Neural cell (in vitro differentiated cells): ENCODE measurements around the gene TMEM232. TPM values are rescaled to one million over a fixed set of nuclear protein-coding genes. Genes with fewer than 3 reads are reported as not detected.

ENCODE experiments used
- H2AFZ ChIP-seq: fragments of 200-600, 300-800 bp; sonication (generic), shearing (Covaris generic); 2 replicates; pipeline ENCODE4 v1.6.0; 2014; ENCODE audit warnings: low read depth, mild to moderate bottlenecking, antibody characterized with exemption, low read length, moderate library complexity
- H3F3A ChIP-seq: fragments of 200-600 bp; shearing (Covaris generic); 2 replicates; pipeline ENCODE4 v1.6.1; 2016; ENCODE audit warnings: mild to moderate bottlenecking, moderate library complexity, mixed read lengths, antibody characterized with exemption, low read length; ENCODE audit not compliant: insufficient read depth, poor library complexity, severe bottlenecking
- H3K27ac ChIP-seq: fragments of 200-600, 300-800 bp; sonication (generic), shearing (Covaris generic); 2 replicates; pipeline ENCODE4 v1.5.1; 2014; ENCODE audit warnings: mild to moderate bottlenecking, low read length, moderate library complexity
- H3K27me3 ChIP-seq: fragments of 300-800, 200-600 bp; sonication (generic), shearing (Covaris generic); 2 replicates; pipeline ENCODE4 v1.6.0; 2014; ENCODE audit warnings: mild to moderate bottlenecking, low read depth, low read length, moderate library complexity; ENCODE audit not compliant: insufficient read depth
- H3K36me3 ChIP-seq: fragments of 300-800, 200-600 bp; sonication (generic), shearing (Covaris generic); 2 replicates; pipeline ENCODE4 v1.5.1; 2014; ENCODE audit warnings: mild to moderate bottlenecking, antibody characterized with exemption, low read length, moderate library complexity; ENCODE audit not compliant: insufficient read depth
- H3K4me2 ChIP-seq: fragments of 300-800, 200-600 bp; sonication (generic), shearing (Covaris generic); 2 replicates; pipeline ENCODE4 v1.6.0; 2014; ENCODE audit warnings: mild to moderate bottlenecking, low read length
- H3K4me3 ChIP-seq: fragments of 300-800, 200-600 bp; sonication (generic), shearing (Covaris generic); 2 replicates; pipeline ENCODE4 v1.5.1; 2014; ENCODE audit warnings: mild to moderate bottlenecking, low read length, moderate library complexity
- H3K79me2 ChIP-seq: fragments of 200-600 bp; shearing (Covaris generic); replicated peaks from 2 replicates; pipeline ENCODE4 v1.6.0; 2014; ENCODE audit warnings: mild to moderate bottlenecking, low read length, moderate library complexity; ENCODE audit not compliant: insufficient read depth
- H3K9ac ChIP-seq: fragments of 300-800, 200-600 bp; sonication (generic), shearing (Covaris generic); 2 replicates; pipeline ENCODE4 v1.6.1; 2016; ENCODE audit warnings: mild to moderate bottlenecking, low read length, mixed read lengths
- H3K9me2 ChIP-seq: fragments of 200-600 bp; shearing (Covaris generic); 2 replicates; pipeline ENCODE4 v1.6.1; 2016; ENCODE audit warnings: mild to moderate bottlenecking, low read length, mixed read lengths; ENCODE audit not compliant: insufficient read depth
- H3K9me3 ChIP-seq: fragments of 200-600, 300-800 bp; sonication (generic), shearing (Covaris generic); 2 replicates; pipeline ENCODE4 v1.6.1; 2016; ENCODE audit warnings: mild to moderate bottlenecking, mixed run types, low read length, moderate library complexity, mixed read lengths
- H4K20me1 ChIP-seq: fragments of 200-600 bp; shearing (Covaris generic); 2 replicates; pipeline ENCODE4 v1.6.1; 2016; ENCODE audit warnings: mild to moderate bottlenecking, mixed run types; ENCODE audit not compliant: insufficient read depth
- CTCF ChIP-seq: fragments of 450-650 bp; IDR thresholded peaks from 2 replicates; pipeline ENCODE4 v1.5.1; 2014; ENCODE audit warnings: antibody characterized with exemption, mild to moderate bottlenecking, moderate library complexity; ENCODE audit not compliant: poor library complexity, severe bottlenecking
- EP300 ChIP-seq: fragments of 450-650 bp; conservative IDR thresholded peaks from 2 replicates; pipeline ENCODE4 v1.6.1; 2014; ENCODE audit warnings: antibody characterized with exemption, mild to moderate bottlenecking, moderate library complexity; ENCODE audit not compliant: poor library complexity, severe bottlenecking
- EZH2 ChIP-seq: fragments of 200-600, 300-800 bp; shearing (Covaris generic), sonication (generic); IDR thresholded peaks from 2 replicates; pipeline ENCODE4 v1.6.1; 2014; ENCODE audit warnings: antibody characterized with exemption, low read length, borderline replicate concordance, mild to moderate bottlenecking; ENCODE audit not compliant: insufficient read depth, poor library complexity, severe bottlenecking
- MXI1 ChIP-seq: fragments of 450-650 bp; conservative IDR thresholded peaks from 2 replicates; pipeline ENCODE4 v1.6.1; 2014; ENCODE audit warnings: antibody characterized with exemption, mild to moderate bottlenecking; ENCODE audit not compliant: poor library complexity, severe bottlenecking
- POLR2AphosphoS5 ChIP-seq: IDR thresholded peaks from 2 replicates; pipeline ENCODE4 v1.6.1; 2012
- RAD21 ChIP-seq: fragments of 450-650 bp; conservative IDR thresholded peaks from 2 replicates; pipeline ENCODE4 v1.6.1; 2014; ENCODE audit warnings: antibody characterized with exemption, mild to moderate bottlenecking, moderate library complexity
- SMC3 ChIP-seq: fragments of 450-650 bp; conservative IDR thresholded peaks from 2 replicates; pipeline ENCODE4 v1.6.1; 2014; ENCODE audit warnings: antibody characterized with exemption, mild to moderate bottlenecking, moderate library complexity; ENCODE audit not compliant: poor library complexity
- TAF1 ChIP-seq: IDR thresholded peaks from 2 replicates; pipeline ENCODE4 v1.6.1; 2012; ENCODE audit warnings: low read depth
- polyA plus RNA-seq: library from polyadenylated mRNA; depleted of rRNA; stranded (reverse); fragments of >200 nt; gene quantifications from 2 replicates; pipeline ENCODE4 v1.2.3, GENCODE V29; 2014
- TF ChIP-seq, protein P1 (sequence below): IDR thresholded peaks from 2 replicates; pipeline ENCODE4 v1.6.1; 2012; ENCODE audit warnings: borderline replicate concordance

The TMEM232 gene
- polyA plus RNA-seq, 1 donor from 2014 or later = 7.4 TPM

DNA sequence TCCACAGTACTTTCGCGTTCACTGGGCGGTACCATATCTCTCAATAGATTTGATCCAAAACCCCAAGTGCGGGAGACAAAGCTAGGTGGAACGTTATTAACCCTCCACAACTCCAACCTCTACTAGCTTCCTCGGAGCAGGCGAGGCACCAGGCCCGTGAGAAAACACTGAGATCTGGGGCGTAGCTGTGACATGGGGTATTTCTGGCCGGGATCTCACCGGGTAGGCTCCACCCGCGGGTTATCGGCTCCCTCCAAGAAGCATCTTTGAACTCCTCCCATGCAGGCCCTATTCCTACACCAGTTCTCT, 12.0 kb upstream of the TMEM232 start:
- Histone ChIP-seq H4K20me1 (no peaks in the 10 kb centered on the region), H3K4me3 (peak overlapping the region; percentile 82), H3K27ac (peak overlapping the region; percentile 94), H3K4me2 (peak overlapping the region; percentile 68), H3K9me3 (no peaks in the 10 kb centered on the region), H2AFZ (peak overlapping the region; percentile 95), H3K9me2 (no peaks in the 10 kb centered on the region), H3K27me3 (no peaks in the 10 kb centered on the region), H3K36me3 (no peaks in the 10 kb centered on the region), H3K79me2 (peaks cover 24% of the 10 kb centered on the region), H3F3A (no peaks in the 10 kb centered on the region), H3K9ac (peak overlapping the region; percentile 96)
- peak; percentile 28 for TF ChIP-seq SMC3
- no peak for TF ChIP-seq POLR2AphosphoS5
- TF ChIP-seq CTCF = no peak
- TF ChIP-seq EP300 = no peak
- TF ChIP-seq RAD21 = peak; percentile 29
- TF ChIP-seq MXI1 = no peak
- TF ChIP-seq EZH2 = no peak
- TF ChIP-seq, protein P1, sequence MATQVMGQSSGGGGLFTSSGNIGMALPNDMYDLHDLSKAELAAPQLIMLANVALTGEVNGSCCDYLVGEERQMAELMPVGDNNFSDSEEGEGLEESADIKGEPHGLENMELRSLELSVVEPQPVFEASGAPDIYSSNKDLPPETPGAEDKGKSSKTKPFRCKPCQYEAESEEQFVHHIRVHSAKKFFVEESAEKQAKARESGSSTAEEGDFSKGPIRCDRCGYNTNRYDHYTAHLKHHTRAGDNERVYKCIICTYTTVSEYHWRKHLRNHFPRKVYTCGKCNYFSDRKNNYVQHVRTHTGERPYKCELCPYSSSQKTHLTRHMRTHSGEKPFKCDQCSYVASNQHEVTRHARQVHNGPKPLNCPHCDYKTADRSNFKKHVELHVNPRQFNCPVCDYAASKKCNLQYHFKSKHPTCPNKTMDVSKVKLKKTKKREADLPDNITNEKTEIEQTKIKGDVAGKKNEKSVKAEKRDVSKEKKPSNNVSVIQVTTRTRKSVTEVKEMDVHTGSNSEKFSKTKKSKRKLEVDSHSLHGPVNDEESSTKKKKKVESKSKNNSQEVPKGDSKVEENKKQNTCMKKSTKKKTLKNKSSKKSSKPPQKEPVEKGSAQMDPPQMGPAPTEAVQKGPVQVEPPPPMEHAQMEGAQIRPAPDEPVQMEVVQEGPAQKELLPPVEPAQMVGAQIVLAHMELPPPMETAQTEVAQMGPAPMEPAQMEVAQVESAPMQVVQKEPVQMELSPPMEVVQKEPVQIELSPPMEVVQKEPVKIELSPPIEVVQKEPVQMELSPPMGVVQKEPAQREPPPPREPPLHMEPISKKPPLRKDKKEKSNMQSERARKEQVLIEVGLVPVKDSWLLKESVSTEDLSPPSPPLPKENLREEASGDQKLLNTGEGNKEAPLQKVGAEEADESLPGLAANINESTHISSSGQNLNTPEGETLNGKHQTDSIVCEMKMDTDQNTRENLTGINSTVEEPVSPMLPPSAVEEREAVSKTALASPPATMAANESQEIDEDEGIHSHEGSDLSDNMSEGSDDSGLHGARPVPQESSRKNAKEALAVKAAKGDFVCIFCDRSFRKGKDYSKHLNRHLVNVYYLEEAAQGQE = no peak
- TF ChIP-seq TAF1 = no peak

GRCh38 chr5:110736753-110737152, 10.3 kb upstream of the TMEM232 start:
- TF ChIP-seq, protein P1 = no peak
- TF ChIP-seq POLR2AphosphoS5 (no peak), EP300 (no peak), SMC3 (no peak), MXI1 (no peak), CTCF (no peak), EZH2 (no peak)
- Histone ChIP-seq H4K20me1 (no peaks in the 10 kb centered on the region), H2AFZ (no peak overlapping the region), H3K9me2 (no peaks in the 10 kb centered on the region), H3K79me2 (peaks cover 15% of the 10 kb centered on the region), H3K4me3 (no peak overlapping the region), H3K27ac (no peak overlapping the region), H3K27me3 (no peaks in the 10 kb centered on the region), H3K9ac (no peak overlapping the region), H3K36me3 (no peaks in the 10 kb centered on the region), H3K9me3 (no peaks in the 10 kb centered on the region), H3K4me2 (no peak overlapping the region), H3F3A (no peaks in the 10 kb centered on the region)
